WTC11 (cell line): Measurements from ENCODE around the gene SNAP47. TPM values are rescaled to one million over a fixed set of nuclear protein-coding genes. Genes with fewer than 3 reads are reported as not detected.

ENCODE experiments used
- ATAC-seq: fragments of 200-7000 bp; cut with Tn5 transposase; 2 replicates; pipeline ENCODE4 v1.10.0; 2021; ENCODE audit warnings: mild to moderate bottlenecking, moderate library complexity
- CTCF ChIA-PET: fragments of 300-600 bp; sonication (Branson Sonifier 250); formaldehyde crosslinking; loops from one replicate; lab custom pipeline; 2021; ENCODE audit warnings: antibody characterized with exemption; lab: Charles Lee
- POLR2A ChIA-PET: fragments of 350-600 bp; sonication (Branson Sonifier 250); formaldehyde crosslinking; loops from one replicate; lab custom pipeline; 2021; ENCODE audit warnings: antibody characterized with exemption; lab: Charles Lee
- DNase-seq: peaks from one replicate; pipeline ENCODE4 v3.0.0; 2021; ENCODE audit warnings: low spot score
- H3K27ac Mint-ChIP-seq: 2 replicates; pipeline ENCODE4 v1.8.0; 2021; ENCODE audit warnings: mixed read lengths
- H3K27me3 Mint-ChIP-seq: 2 replicates; pipeline ENCODE4 v1.8.0; 2021; ENCODE audit warnings: low read depth, mild to moderate bottlenecking, moderate library complexity, mixed read lengths
- H3K36me3 Mint-ChIP-seq: 2 replicates; pipeline ENCODE4 v1.8.0; 2021; ENCODE audit warnings: mixed read lengths
- H3K4me1 Mint-ChIP-seq: 2 replicates; pipeline ENCODE4 v1.8.0; 2022; ENCODE audit warnings: mixed read lengths
- H3K4me3 Mint-ChIP-seq: 2 replicates; pipeline ENCODE4 v1.8.0; 2021; ENCODE audit warnings: mild to moderate bottlenecking, moderate library complexity, mixed read lengths
- H3K9me3 Mint-ChIP-seq: 2 replicates; pipeline ENCODE4 v1.8.0; 2021; ENCODE audit warnings: mixed read lengths
- AR ChIP-seq: fragments of 250-450 bp; sonication (Bioruptor Pico); IDR thresholded peaks from 2 replicates; pipeline ENCODE4 v1.9.0; 2021; ENCODE audit warnings: mild to moderate bottlenecking
- CBFB ChIP-seq: sonication (generic); formaldehyde crosslinking; IDR thresholded peaks from 2 replicates; pipeline ENCODE4 v1.8.1; 2022; ENCODE audit warnings: mild to moderate bottlenecking, low read depth, missing genetic modification reagents
- ELF4 ChIP-seq: sonication (generic); formaldehyde crosslinking; IDR thresholded peaks from 2 replicates; pipeline ENCODE4 v1.8.1; 2022; ENCODE audit warnings: low read depth, mild to moderate bottlenecking, moderate library complexity, missing genetic modification reagents
- GABPB1 ChIP-seq: sonication (generic); formaldehyde crosslinking; IDR thresholded peaks from 2 replicates; pipeline ENCODE4 v1.8.1; 2023; ENCODE audit warnings: mild to moderate bottlenecking, missing genetic modification reagents
- HMGA2 ChIP-seq: fragments of 250-450 bp; sonication (Bioruptor Pico); IDR thresholded peaks from 2 replicates; pipeline ENCODE4 v1.4.0; 2021; ENCODE audit warnings: mild to moderate bottlenecking, moderate library complexity
- KAT7 ChIP-seq: sonication (generic); formaldehyde crosslinking; IDR thresholded peaks from 2 replicates; pipeline ENCODE4 v1.8.1; 2023; ENCODE audit warnings: missing genetic modification reagents, mild to moderate bottlenecking, borderline replicate concordance
- NR3C1 ChIP-seq: sonication (generic); formaldehyde crosslinking; conservative IDR thresholded peaks from 2 replicates; pipeline ENCODE4 v1.8.1; 2023; ENCODE audit warnings: low read depth, mild to moderate bottlenecking, missing genetic modification reagents
- OVOL2 ChIP-seq: fragments of 250-450 bp; sonication (Bioruptor Pico); IDR thresholded peaks from 2 replicates; pipeline ENCODE4 v1.9.0; 2021; ENCODE audit warnings: mild to moderate bottlenecking, borderline replicate concordance
- SMAD3 ChIP-seq: sonication (generic); formaldehyde crosslinking; IDR thresholded peaks from 2 replicates; pipeline ENCODE4 v1.8.0; 2022; ENCODE audit warnings: missing genetic modification reagents, mild to moderate bottlenecking, borderline replicate concordance
- USF1 ChIP-seq: sonication (generic); formaldehyde crosslinking; IDR thresholded peaks from 2 replicates; pipeline ENCODE4 v1.8.0; 2022; ENCODE audit warnings: mild to moderate bottlenecking, missing genetic modification reagents
- ZBTB21 ChIP-seq: sonication (generic); formaldehyde crosslinking; IDR thresholded peaks from 2 replicates; pipeline ENCODE4 v1.8.1; 2023; ENCODE audit warnings: mild to moderate bottlenecking, missing genetic modification reagents, borderline replicate concordance
- ZBTB43 ChIP-seq: sonication (generic); formaldehyde crosslinking; IDR thresholded peaks from 2 replicates; pipeline ENCODE4 v1.8.1; 2023; ENCODE audit warnings: mild to moderate bottlenecking, missing genetic modification reagents
- ZNF232 ChIP-seq: sonication (generic); formaldehyde crosslinking; IDR thresholded peaks from 2 replicates; pipeline ENCODE4 v1.8.0; 2022; ENCODE audit warnings: mild to moderate bottlenecking, missing genetic modification reagents
- ZNF263 ChIP-seq: sonication (generic); formaldehyde crosslinking; IDR thresholded peaks from 2 replicates; pipeline ENCODE4 v1.8.1; 2022; ENCODE audit warnings: low read depth, mild to moderate bottlenecking, moderate library complexity, missing genetic modification reagents
- ZNF416 ChIP-seq: fragments of 250-450 bp; sonication (Bioruptor Pico); IDR thresholded peaks from 2 replicates; pipeline ENCODE4 v1.9.0; 2021; ENCODE audit warnings: mild to moderate bottlenecking, inconsistent platforms
- ZNF671 ChIP-seq: fragments of 250-450 bp; sonication (Bioruptor Pico); IDR thresholded peaks from 2 replicates; pipeline ENCODE4 v1.8.0; 2021; ENCODE audit warnings: mild to moderate bottlenecking
- total RNA-seq: library from RNA; stranded (reverse); gene quantifications from 3 replicates; pipeline ENCODE4 v1.2.3, GENCODE V29; 2021
- TF ChIP-seq, protein P1 (sequence below): sonication (generic); formaldehyde crosslinking; IDR thresholded peaks from 2 replicates; pipeline ENCODE4 v1.8.0; 2023; ENCODE audit warnings: missing genetic modification reagents
- TF ChIP-seq, protein P2 (sequence below): fragments of 250-450 bp; sonication (Bioruptor Pico); IDR thresholded peaks from 2 replicates; pipeline ENCODE4 v2.1.2; 2022; ENCODE audit warnings: mild to moderate bottlenecking, moderate library complexity

SNAP47 gene
- total RNA-seq, 1 experiment from 2014 or later: 50.8 TPM

DNA sequence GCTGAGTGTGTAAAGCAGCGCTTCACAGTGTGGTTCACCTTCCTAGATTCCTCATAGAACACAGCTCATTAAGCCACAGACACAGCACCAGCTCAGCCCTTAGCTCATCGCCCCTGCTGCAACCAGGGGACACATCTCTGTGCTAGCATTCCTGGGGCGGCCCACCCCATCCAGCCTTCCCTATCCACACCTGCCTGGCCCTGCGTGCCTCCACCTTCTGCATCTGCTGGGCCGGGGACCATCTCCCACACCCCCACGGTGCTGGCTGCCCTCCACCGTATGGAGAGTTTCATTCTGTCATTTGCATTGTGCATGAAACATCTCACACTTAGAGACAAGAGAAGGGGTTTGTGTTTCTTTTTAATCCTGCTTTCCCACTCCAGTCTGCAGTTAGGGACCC is 44.5 kb downstream of the SNAP47 start (continued):
- TF ChIP-seq ZBTB21: no peak
- TF ChIP-seq AR (CRISPR knock-in tag): no peak
- no peak for TF ChIP-seq ZNF416 (CRISPR knock-in tag)
- TF ChIP-seq ZBTB43 (CRISPR knock-in tag): no peak
- no peak for TF ChIP-seq SMAD3 (CRISPR knock-in tag)
- no peak for TF ChIP-seq GABPB1
- TF ChIP-seq ZNF263 (CRISPR knock-in tag): no peak
- TF ChIP-seq ZNF671 (CRISPR knock-in tag): no peak
- TF ChIP-seq, all 79 proteins: peak for 0

GRCh38 chr1:227780101-227781044 is 45.1 kb downstream of the SNAP47 start:
- peaks cover 4% of the 10 kb centered on the region; the same call in 1 of the 2 replicates for H3K36me3 Mint-ChIP-seq

GRCh38 chr1:227781314-227781930 is 46.2 kb downstream of the SNAP47 start:
- no peak for DNase-seq
- CTCF ChIA-PET: no interaction called here
- no peak for ATAC-seq
- H3K4me3 Mint-ChIP-seq: no peak overlapping the region
- POLR2A ChIA-PET: no interaction called here
- TF ChIP-seq KAT7 (CRISPR knock-in tag) (no peak), ELF4 (no peak), HMGA2 (no peak), OVOL2 (CRISPR knock-in tag) (no peak), ZNF232 (no peak), CBFB (no peak), NR3C1 (CRISPR knock-in tag) (no peak), USF1 (no peak)
- TF ChIP-seq, protein P1, sequence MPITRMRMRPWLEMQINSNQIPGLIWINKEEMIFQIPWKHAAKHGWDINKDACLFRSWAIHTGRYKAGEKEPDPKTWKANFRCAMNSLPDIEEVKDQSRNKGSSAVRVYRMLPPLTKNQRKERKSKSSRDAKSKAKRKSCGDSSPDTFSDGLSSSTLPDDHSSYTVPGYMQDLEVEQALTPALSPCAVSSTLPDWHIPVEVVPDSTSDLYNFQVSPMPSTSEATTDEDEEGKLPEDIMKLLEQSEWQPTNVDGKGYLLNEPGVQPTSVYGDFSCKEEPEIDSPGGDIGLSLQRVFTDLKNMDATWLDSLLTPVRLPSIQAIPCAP (CRISPR knock-in tag): no peak
- TF ChIP-seq, protein P2, sequence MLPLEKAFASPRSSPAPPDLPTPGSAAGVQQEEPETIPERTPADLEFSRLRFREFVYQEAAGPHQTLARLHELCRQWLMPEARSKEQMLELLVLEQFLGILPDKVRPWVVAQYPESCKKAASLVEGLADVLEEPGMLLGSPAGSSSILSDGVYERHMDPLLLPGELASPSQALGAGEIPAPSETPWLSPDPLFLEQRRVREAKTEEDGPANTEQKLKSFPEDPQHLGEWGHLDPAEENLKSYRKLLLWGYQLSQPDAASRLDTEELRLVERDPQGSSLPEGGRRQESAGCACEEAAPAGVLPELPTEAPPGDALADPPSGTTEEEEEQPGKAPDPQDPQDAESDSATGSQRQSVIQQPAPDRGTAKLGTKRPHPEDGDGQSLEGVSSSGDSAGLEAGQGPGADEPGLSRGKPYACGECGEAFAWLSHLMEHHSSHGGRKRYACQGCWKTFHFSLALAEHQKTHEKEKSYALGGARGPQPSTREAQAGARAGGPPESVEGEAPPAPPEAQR (CRISPR knock-in tag): no peak
- no peak overlapping the region for H3K27ac Mint-ChIP-seq
- H3K9me3 Mint-ChIP-seq: no peaks in the 10 kb centered on the region
- H3K4me1 Mint-ChIP-seq: no peaks in the 10 kb centered on the region
- peaks cover 4% of the 10 kb centered on the region; the same call in 1 of the 2 replicates for H3K36me3 Mint-ChIP-seq
- peaks cover 14% of the 10 kb centered on the region for H3K27me3 Mint-ChIP-seq

More at GRCh38 chr1:227780101-227781044, 45.1 kb downstream of the SNAP47 start:
- CTCF ChIA-PET: interaction anchor here (0.7 kb wide), 1 partner anchor 173 kb away, joined by 4 read pairs; no protein-coding TSS in a partner anchor
- H3K9me3 Mint-ChIP-seq: no peaks in the 10 kb centered on the region
- H3K27ac Mint-ChIP-seq: no peak overlapping the region
- TF ChIP-seq CBFB: no peak
- POLR2A ChIA-PET: no interaction called here
- ATAC-seq (no peak), DNase-seq (peak; percentile 8)
- H3K4me1 Mint-ChIP-seq: no peaks in the 10 kb centered on the region
- H3K27me3 Mint-ChIP-seq: peaks cover 3% of the 10 kb centered on the region; the same call in 1 of the 2 replicates
- no peak overlapping the region for H3K4me3 Mint-ChIP-seq
